Activated T-cell treated with anti-CD3 and anti-CD28 coated beads, Interleukin-2, amount 50 U/mL, for 4 hours (primary cell): ENCODE measurements around the gene PTGDR. TPM values are rescaled to one million over a fixed set of nuclear protein-coding genes. Genes with fewer than 3 reads are reported as not detected.

Experiments
- total RNA-seq, 3 donors: library from RNA; stranded (reverse); gene quantifications; one replicate each; pipeline ENCODE4 v1.2.1, GENCODE V29; 2021

Gene PTGDR
- total RNA-seq, 3 donors from 2014 or later = 0.18 to 0.32 (median 0.30) TPM

Other genes starting within 250 kb of the PTGDR start
- gene NID2, start 198.6 kb upstream of the PTGDR start, total RNA-seq = under 1 TPM; 0.14 to 0.29 (median 0.20) TPM
- gene PTGER2, start 46.6 kb downstream of the PTGDR start, total RNA-seq = 10 to 100 TPM; 17.3 to 21.5 (median 17.6) TPM